ENCODE data around the gene PPM1B. TPM values are rescaled to one million over a fixed set of nuclear protein-coding genes. Genes with fewer than 3 reads are reported as not detected.

The PPM1B gene
- 10 to 100 TPM; 35.1 to 72.6 (median 61.5) TPM for total RNA-seq

- peak in 1 of 2 donors; percentile 98 for DNase-seq (ENCODE audit: low spot score in 2 of 2)
- WGBS, 2 donors, result 1% methylated on average over 36 to 49 of the region's 49 CpGs
- Histone ChIP-seq H3K4me3 (peak within 1 kb of the TSS; percentile 72 to 96 (median 94)), H3K4me1 (peaks cover 0 to 34% (median 19%) of the 10 kb centered on the region in 4 donors), H3K36me3 (no peaks in the 10 kb centered on the region), H3K9me3 (peaks cover 0 to 6% (median 0%) of the 10 kb centered on the region in 4 donors), H3K27ac (peak within 1 kb of the TSS; percentile 95 to 99 (median 99)), H3K27me3 (no peaks in the 10 kb centered on the region)
- TF ChIP-seq EP300 (IDR thresholded peaks at IDR 0.05), result peak in 1 of 2 donors; percentile 98
- TF ChIP-seq POLR2A (IDR thresholded peaks at IDR 0.05), result peak; percentile 94 to 96
- TF ChIP-seq CTCF (IDR thresholded peaks at IDR 0.05), result no peak
Measured at GRCh38 chr2:44168681-44169154, at the start of gene PPM1B. Gene PPM1B, plus strand, starts transcription at chr2:44168875. Its CDS starts 32,325 bp downstream, at chr2:44201200.

GRCh38 chr2:44119878-44120277 lies 48.8 kb upstream of the PPM1B start:
- Histone ChIP-seq H3K27ac (no peak overlapping the region), H3K9me3 (no peaks in the 10 kb centered on the region), H3K27me3 (no peaks in the 10 kb centered on the region), H3K4me1 (no peaks in the 10 kb centered on the region), H3K4me3 (no peak overlapping the region), H3K36me3 (no peaks in the 10 kb centered on the region)
- TF ChIP-seq EP300 (IDR thresholded peaks at IDR 0.05) (no peak), CTCF (IDR thresholded peaks at IDR 0.05) (no peak), POLR2A (IDR thresholded peaks at IDR 0.05) (no peak)
- no peak for DNase-seq (ENCODE audit: low spot score in 2 of 2)

GRCh38 chr2:44120428-44120827 lies 48.2 kb upstream of the PPM1B start:
- Histone ChIP-seq H3K27ac (no peak overlapping the region), H3K4me1 (no peaks in the 10 kb centered on the region), H3K9me3 (no peaks in the 10 kb centered on the region), H3K36me3 (no peaks in the 10 kb centered on the region), H3K27me3 (no peaks in the 10 kb centered on the region), H3K4me3 (no peak overlapping the region)
- no peak for DNase-seq (ENCODE audit: low spot score in 2 of 2)
- 66 to 70% methylated on average over 2 of the region's 2 CpGs for WGBS, 2 donors
- no peak for TF ChIP-seq EP300 (IDR thresholded peaks at IDR 0.05)
- TF ChIP-seq POLR2A (IDR thresholded peaks at IDR 0.05), result no peak
- TF ChIP-seq CTCF (IDR thresholded peaks at IDR 0.05), result no peak

- TF ChIP-seq CTCF (IDR thresholded peaks at IDR 0.05), result no peak
- no peaks in the 10 kb centered on the region for H3K27me3 ChIP-seq
- DNase-seq (ENCODE audit: low spot score in 2 of 2), result no peak
- no peak overlapping the region for H3K4me3 ChIP-seq
- 69 to 70% methylated on average over 3 of the region's 3 CpGs for WGBS, 2 donors
- no peak overlapping the region for H3K27ac ChIP-seq
- H3K9me3 ChIP-seq, result no peaks in the 10 kb centered on the region
- no peaks in the 10 kb centered on the region for H3K4me1 ChIP-seq
- H3K36me3 ChIP-seq, result no peaks in the 10 kb centered on the region
Measured at GRCh38 chr2:44121899-44122298, 46.8 kb upstream of the PPM1B start.

GRCh38 chr2:44124500-44124899 lies 44.2 kb upstream of the PPM1B start:
- Histone ChIP-seq H3K27ac (no peak overlapping the region), H3K36me3 (no peaks in the 10 kb centered on the region), H3K4me3 (no peak overlapping the region), H3K4me1 (no peaks in the 10 kb centered on the region), H3K27me3 (no peaks in the 10 kb centered on the region), H3K9me3 (no peaks in the 10 kb centered on the region)
- 90 to 91% methylated on average over 5 of the region's 5 CpGs for WGBS, 2 donors
- no peak for DNase-seq (ENCODE audit: low spot score in 2 of 2)
- TF ChIP-seq POLR2A (IDR thresholded peaks at IDR 0.05) (no peak), EP300 (IDR thresholded peaks at IDR 0.05) (no peak), CTCF (IDR thresholded peaks at IDR 0.05) (no peak)
